Skeletal muscle tissue (tissue), 4 donors: Measurements from ENCODE around the gene PPFIBP1. TPM values are rescaled to one million over a fixed set of nuclear protein-coding genes. Genes with fewer than 3 reads are reported as not detected.
"Not testable (repeated sequence)": the region's sequence is repeated elsewhere in the genome, so short reads cannot be mapped to it uniquely, and the experiment has no call there.

Source experiments
- H3K27ac ChIP-seq: one replicate; pipeline ENCODE4 v1.7.0; 2013; ENCODE audit warnings: mild to moderate bottlenecking, low read depth, low read length, inconsistent platforms
- H3K27me3 ChIP-seq, 3 donors: one replicate each; pipeline ENCODE4 v1.7.0; 2013; ENCODE audit warnings: low read length in 3 of 3; ENCODE audit not compliant: control insufficient read depth in 3 of 3, insufficient read depth in 3 of 3
- H3K36me3 ChIP-seq, 3 donors: one replicate each; pipeline ENCODE4 v1.7.0; 2013; ENCODE audit warnings: low read length in 3 of 3; ENCODE audit not compliant: control insufficient read depth in 3 of 3, insufficient read depth in 3 of 3
- H3K4me1 ChIP-seq, 3 donors: one replicate each; pipeline ENCODE4 v1.7.0; 2013; ENCODE audit warnings: low read length in 3 of 3, mild to moderate bottlenecking in 3 of 3; ENCODE audit not compliant: control insufficient read depth in 3 of 3, insufficient read depth in 3 of 3
- H3K4me3 ChIP-seq, 3 donors: one replicate each; pipeline ENCODE4 v1.7.0; 2013; ENCODE audit warnings: low read length in 3 of 3
- H3K9ac ChIP-seq, 3 donors: one replicate each; pipeline ENCODE4 v1.7.0; 2013; ENCODE audit warnings: low read length in 3 of 3, mild to moderate bottlenecking in 3 of 3, moderate library complexity in 2 of 3, low read depth in 1 of 3
- H3K9me3 ChIP-seq, 3 donors: one replicate each; pipeline ENCODE4 v1.7.0; 2013; ENCODE audit warnings: low read length in 3 of 3; ENCODE audit not compliant: control insufficient read depth in 3 of 3
- total RNA-seq: library from RNA; depleted of rRNA; stranded (reverse); fragments of >200 nt; gene quantifications from one replicate; pipeline ENCODE4 v1.2.3, GENCODE V29; 2014
- donor health status: Osteomylitis.

The PPFIBP1 gene
- total RNA-seq, 1 donor from 2014 or later: 49.1 TPM

DNA sequence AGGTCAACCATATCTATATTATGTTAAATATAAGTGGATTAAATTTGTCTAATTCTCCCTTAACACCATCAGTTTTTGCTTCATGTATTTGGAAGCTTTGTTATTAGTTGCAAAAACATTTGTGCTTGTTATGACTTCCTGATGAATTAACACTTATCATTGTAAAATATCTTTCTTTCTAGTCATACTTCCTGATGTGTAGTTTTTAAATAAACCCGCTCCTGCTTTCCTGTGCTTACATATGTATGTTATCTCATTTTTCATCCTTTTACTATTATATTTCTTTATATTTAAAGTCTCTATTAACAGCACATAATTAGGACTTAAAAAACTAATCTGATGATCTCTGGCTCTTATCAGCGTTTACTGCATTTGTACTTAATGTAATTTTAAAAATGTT is 106.2 kb downstream of the PPFIBP1 start:
- H3K4me3 ChIP-seq, H3K9ac ChIP-seq, H3K9me3 ChIP-seq, H3K27me3 ChIP-seq, H3K36me3 ChIP-seq, H3K27ac ChIP-seq, H3K4me1 ChIP-seq: not testable (repeated sequence)

DNA sequence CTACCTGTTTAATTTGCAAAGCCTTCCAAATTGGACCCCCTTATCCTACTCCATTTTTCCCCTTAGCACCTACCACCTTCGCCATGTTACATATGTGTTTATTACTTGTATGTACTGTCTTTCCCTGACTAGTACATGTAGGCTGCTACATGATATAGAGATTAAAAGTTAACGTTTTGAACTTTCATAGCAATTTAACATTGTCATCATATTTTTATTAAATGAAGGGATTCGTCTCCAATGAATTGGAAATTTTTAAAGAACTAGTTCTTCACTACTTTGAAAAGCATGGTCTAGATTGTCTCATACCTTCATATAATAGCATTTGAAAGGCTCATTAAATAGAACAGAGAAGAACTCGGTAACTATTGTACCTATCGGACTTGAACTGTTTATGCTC is 107.4 kb downstream of the PPFIBP1 start:
- no peak overlapping the region for H3K9ac ChIP-seq
- peaks cover 0 to 4% (median 0%) of the 10 kb centered on the region in 3 donors for H3K4me1 ChIP-seq
- no peaks in the 10 kb centered on the region for H3K27me3 ChIP-seq
- H3K36me3 ChIP-seq: peaks cover 0 to 3% (median 0%) of the 10 kb centered on the region in 3 donors
- H3K4me3 ChIP-seq: no peak overlapping the region
- H3K27ac ChIP-seq: no peak overlapping the region
- H3K9me3 ChIP-seq: no peaks in the 10 kb centered on the region

DNA sequence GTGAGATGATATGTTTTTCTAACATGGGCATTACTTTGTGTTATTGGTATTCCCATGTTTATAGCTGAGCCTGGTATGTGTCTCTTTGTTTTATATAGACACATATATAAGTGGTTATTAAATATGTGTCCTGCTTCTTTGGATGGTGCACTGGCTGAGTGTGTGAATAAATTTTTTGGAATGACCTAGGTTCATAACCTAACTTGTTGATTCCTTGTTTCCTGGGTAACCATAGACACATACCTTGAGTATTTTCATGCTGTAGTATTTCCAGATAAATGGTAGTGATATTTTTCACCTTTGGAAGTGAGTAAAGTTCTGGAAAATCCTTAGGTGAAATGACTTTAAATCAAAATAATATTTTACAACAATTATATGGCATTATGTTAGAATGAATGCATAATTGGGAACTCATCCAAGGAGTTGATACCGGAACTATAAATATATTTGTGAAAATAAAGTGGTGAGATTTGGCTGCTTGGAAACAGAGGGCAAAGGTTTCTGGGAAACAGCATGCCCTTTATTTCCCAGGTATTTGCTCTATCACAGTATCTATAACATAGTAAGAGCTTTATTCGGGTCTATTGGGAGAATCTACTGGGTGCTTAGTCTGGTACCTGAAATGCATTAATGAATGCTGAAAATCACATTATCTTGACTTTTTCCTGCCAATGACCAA is 107.9 kb downstream of the PPFIBP1 start:
- no peak overlapping the region for H3K9ac ChIP-seq
- H3K9me3 ChIP-seq: no peaks in the 10 kb centered on the region
- no peak overlapping the region for H3K4me3 ChIP-seq
- H3K4me1 ChIP-seq: no peaks in the 10 kb centered on the region
- peaks cover 0 to 3% (median 0%) of the 10 kb centered on the region in 3 donors for H3K36me3 ChIP-seq
- no peak overlapping the region for H3K27ac ChIP-seq
- H3K27me3 ChIP-seq: no peaks in the 10 kb centered on the region

DNA sequence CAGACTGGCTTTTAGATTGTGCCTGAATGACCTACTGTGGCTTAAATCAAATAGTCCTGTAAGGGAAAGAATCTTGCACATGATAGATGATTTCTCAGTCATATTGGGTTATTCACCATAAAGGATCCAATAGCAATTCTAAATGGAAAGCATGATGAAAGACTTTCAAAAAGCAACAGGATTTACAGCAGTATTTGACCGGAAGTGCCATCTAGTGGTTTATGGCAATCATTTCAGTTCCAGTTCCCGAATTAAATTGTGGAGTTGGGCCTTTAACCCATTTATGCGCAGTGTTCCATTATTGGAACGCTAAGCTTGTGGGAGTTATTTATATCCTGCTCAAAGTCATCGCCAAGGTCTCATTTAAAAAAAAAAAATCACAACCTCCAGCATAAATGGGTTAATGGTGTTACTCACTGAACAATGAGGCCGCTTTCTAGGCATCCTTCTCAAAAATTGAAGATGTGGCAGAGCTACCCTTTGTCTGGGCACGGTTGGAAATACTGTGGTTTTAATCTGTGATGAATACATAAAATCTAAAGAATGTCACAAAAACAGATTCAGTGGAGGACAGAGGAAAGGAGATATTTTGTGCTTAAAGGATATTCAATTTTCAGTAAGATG is 111.5 kb downstream of the PPFIBP1 start:
- H3K27ac ChIP-seq: no peak overlapping the region
- no peaks in the 10 kb centered on the region for H3K9me3 ChIP-seq
- no peaks in the 10 kb centered on the region for H3K4me1 ChIP-seq
- peaks cover 0 to 3% (median 0%) of the 10 kb centered on the region in 3 donors for H3K36me3 ChIP-seq
- no peak overlapping the region for H3K4me3 ChIP-seq
- no peak overlapping the region for H3K9ac ChIP-seq
- H3K27me3 ChIP-seq: no peaks in the 10 kb centered on the region

DNA sequence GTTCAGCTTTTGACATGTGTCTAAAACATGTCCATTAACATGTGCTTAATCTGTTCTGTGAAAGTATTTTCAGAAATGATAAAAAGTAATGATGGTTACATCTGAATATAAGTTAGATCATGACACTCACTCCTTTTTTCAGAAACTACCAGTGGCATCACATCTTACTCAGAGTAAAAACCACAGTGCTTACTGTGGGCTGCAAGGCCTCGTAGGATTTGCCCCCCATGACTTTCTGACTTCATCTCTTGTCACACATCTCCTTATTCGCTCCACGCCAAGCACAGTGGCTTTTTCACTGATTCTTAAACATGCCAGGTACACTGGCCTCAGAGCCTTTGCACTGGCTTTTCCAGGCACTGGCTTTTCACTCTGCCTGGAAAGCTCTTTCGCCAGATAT is 112.6 kb downstream of the PPFIBP1 start:
- H3K4me3 ChIP-seq, H3K27me3 ChIP-seq, H3K9me3 ChIP-seq, H3K4me1 ChIP-seq, H3K9ac ChIP-seq, H3K36me3 ChIP-seq, H3K27ac ChIP-seq: not testable (repeated sequence)

DNA sequence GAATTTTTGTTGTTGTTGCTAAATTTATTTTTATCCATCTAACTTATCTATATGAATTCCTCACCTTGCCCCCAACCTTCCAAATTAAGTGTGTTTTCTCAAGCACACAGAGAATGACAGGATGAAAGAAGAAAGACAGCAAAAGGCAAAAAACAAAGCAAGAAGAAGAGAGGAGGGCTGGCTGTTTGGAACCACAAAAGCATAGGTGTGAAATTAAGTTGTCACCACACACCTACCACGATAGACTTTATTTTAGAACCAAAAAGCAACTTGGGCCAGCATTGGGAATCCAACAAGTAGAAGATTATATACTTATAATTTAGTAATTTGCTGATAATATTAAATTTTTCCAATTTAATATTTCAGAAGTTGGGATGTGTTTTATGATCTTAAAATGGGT is 113.5 kb downstream of the PPFIBP1 start:
- Histone ChIP-seq H3K36me3 (peaks cover 0 to 3% (median 0%) of the 10 kb centered on the region in 3 donors), H3K4me1 (no peaks in the 10 kb centered on the region), H3K9ac (no peak overlapping the region), H3K27ac (no peak overlapping the region), H3K4me3 (no peak overlapping the region), H3K9me3 (no peaks in the 10 kb centered on the region), H3K27me3 (no peaks in the 10 kb centered on the region)

DNA sequence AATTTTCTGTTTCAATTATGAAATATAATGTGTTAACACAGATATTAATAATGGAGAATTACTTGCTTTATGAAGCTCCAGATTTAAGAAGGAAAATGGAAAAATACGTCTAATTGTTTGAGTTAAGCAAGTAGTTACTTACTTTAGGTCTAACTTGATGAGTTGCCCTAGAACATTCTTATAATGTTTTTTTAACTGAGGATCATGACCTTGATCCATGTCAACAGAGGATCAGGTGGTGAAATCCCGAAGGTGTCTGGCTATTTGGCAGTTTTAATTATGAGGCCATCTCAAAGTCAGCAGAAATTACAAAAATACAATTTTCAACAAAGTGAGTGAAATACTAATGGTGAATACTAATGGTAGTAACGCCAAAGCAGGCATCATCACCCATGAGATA is 115.3 kb downstream of the PPFIBP1 start:
- H3K4me3 ChIP-seq: no peak overlapping the region
- peaks cover 0 to 3% (median 0%) of the 10 kb centered on the region in 3 donors for H3K36me3 ChIP-seq
- H3K4me1 ChIP-seq: no peaks in the 10 kb centered on the region
- H3K27ac ChIP-seq: no peak overlapping the region
- no peak overlapping the region for H3K9ac ChIP-seq
- no peaks in the 10 kb centered on the region for H3K9me3 ChIP-seq
- H3K27me3 ChIP-seq: no peaks in the 10 kb centered on the region

DNA sequence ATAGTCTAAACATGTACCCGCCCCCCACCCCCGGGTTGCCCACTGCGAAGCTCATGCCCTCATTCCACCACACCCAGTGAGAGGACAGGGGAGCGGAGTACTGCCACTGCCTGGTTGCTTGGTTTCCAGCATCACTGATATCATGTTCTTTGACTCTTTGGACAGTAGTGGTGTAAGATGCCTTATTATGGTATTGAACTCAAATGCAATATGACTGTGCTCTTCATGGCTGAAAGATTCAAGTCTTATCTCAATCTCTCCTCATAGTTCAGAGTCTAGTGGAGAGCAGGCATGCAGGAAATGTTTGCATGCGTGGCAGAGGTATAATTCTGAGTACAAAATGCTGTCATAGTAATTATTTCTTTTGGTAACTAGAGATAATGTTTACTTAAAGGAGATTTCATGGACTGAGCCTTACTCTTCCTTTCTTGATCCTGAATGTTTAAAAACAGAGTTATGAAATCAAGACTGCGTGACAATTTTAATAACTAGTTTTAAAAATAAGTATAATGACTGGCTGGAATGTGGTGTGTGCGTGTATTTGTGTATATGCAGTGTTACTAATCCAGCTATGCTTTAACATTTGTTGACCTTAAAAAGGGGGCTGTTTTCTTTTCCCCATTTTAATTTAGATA is 116.7 kb downstream of the PPFIBP1 start:
- H3K27ac ChIP-seq, H3K4me3 ChIP-seq, H3K9ac ChIP-seq, H3K9me3 ChIP-seq, H3K4me1 ChIP-seq, H3K36me3 ChIP-seq, H3K27me3 ChIP-seq: not testable (repeated sequence)

DNA sequence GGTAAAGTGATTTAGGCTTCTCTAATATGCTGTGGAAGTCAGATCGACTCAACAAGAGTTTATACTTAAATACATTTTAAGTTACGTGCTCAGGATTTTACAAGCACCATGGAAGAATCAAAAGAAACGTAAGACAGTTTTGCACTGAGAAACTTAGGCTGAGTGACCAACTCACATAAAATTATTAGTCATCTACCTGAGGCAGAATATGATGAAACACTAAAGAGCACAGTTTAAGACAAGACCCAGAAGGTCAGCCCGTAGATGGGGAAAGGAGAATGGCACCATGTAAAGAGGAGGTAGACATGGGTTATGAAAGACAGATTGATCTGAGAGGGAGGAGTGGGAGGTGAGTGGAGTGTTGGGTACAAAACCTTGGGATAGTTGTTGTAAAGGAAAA is 118.4 kb downstream of the PPFIBP1 start:
- not testable (repeated sequence) for H3K4me1 ChIP-seq, H3K36me3 ChIP-seq, H3K27me3 ChIP-seq, H3K9me3 ChIP-seq, H3K9ac ChIP-seq, H3K4me3 ChIP-seq, H3K27ac ChIP-seq

DNA sequence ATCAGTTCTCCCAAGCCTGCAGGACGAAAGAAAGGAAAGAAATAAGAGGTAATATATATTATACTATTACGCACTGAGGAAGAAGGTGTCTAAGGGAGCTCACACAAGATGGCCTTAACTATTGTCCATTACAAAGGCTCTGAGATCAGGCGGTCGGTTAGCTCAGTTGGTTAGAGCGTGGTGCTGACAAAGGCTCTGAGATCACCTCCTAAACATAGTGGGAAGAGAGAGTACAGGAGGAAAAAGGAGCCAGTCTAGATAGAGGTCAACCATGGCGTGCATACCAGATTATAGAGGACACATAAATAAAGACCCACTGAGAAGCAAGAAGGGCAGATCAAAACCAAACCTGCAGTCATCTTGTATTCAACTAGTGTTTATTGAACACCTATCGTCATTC is 118.9 kb downstream of the PPFIBP1 start:
- H3K4me3 ChIP-seq, H3K9ac ChIP-seq, H3K27ac ChIP-seq, H3K9me3 ChIP-seq, H3K4me1 ChIP-seq, H3K36me3 ChIP-seq, H3K27me3 ChIP-seq: not testable (repeated sequence)
